ENCODE data around the gene SYT15.
"Not testable (repeated sequence)": the region's sequence is repeated elsewhere in the genome, so short reads cannot be mapped to it uniquely, and the experiment has no call there.

DNA sequence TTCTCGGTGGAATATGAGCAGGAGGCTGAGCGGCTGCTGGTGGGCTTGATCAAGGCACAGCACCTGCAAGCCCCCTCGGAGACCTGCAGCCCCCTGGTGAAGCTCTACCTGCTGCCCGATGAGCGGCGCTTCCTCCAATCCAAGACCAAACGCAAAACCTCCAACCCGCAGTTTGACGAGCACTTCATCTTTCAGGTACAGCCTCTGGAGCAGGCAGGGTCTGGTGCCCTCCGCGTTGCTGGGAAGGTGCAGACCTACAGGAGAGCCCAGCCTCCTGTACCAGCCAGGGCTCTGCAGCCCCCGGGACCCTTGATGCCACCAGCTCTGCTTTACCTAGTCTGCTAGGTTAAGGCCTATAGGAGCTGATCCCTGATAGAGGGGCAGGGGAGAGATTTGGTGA, 3.1 kb downstream of the SYT15 start:
- not testable (repeated sequence) for TF ChIP-seq POLR2A (IDR thresholded peaks at IDR 0.05)
- TF ChIP-seq, protein P1, sequence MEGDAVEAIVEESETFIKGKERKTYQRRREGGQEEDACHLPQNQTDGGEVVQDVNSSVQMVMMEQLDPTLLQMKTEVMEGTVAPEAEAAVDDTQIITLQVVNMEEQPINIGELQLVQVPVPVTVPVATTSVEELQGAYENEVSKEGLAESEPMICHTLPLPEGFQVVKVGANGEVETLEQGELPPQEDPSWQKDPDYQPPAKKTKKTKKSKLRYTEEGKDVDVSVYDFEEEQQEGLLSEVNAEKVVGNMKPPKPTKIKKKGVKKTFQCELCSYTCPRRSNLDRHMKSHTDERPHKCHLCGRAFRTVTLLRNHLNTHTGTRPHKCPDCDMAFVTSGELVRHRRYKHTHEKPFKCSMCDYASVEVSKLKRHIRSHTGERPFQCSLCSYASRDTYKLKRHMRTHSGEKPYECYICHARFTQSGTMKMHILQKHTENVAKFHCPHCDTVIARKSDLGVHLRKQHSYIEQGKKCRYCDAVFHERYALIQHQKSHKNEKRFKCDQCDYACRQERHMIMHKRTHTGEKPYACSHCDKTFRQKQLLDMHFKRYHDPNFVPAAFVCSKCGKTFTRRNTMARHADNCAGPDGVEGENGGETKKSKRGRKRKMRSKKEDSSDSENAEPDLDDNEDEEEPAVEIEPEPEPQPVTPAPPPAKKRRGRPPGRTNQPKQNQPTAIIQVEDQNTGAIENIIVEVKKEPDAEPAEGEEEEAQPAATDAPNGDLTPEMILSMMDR (IDR thresholded peaks at IDR 0.05) = not testable (repeated sequence)

Measured in lower leg skin (tissue), 3 donors.